ENCODE results near the gene TRIO.

DNA sequence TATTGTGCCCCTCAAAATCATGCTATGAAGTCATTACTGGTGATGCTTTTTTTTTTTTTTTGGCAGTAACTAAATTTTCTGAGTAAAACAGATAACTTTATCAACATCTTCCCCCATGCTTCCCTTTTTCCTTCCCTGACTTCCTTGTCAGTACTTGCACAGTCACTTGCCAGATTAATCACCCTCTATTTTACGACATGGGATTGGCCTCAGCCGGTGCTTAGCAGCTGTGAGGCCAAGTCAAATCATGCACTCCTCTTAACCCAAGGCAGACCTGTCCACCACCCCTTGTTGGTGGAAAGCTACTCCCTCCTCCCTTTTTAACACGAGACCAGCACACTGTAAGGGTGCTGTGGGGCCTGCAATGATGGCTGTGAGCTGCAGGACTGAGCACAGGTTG, 320.5 kb downstream of the TRIO start:
- TF ChIP-seq, protein P1, sequence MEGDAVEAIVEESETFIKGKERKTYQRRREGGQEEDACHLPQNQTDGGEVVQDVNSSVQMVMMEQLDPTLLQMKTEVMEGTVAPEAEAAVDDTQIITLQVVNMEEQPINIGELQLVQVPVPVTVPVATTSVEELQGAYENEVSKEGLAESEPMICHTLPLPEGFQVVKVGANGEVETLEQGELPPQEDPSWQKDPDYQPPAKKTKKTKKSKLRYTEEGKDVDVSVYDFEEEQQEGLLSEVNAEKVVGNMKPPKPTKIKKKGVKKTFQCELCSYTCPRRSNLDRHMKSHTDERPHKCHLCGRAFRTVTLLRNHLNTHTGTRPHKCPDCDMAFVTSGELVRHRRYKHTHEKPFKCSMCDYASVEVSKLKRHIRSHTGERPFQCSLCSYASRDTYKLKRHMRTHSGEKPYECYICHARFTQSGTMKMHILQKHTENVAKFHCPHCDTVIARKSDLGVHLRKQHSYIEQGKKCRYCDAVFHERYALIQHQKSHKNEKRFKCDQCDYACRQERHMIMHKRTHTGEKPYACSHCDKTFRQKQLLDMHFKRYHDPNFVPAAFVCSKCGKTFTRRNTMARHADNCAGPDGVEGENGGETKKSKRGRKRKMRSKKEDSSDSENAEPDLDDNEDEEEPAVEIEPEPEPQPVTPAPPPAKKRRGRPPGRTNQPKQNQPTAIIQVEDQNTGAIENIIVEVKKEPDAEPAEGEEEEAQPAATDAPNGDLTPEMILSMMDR (IDR thresholded peaks at IDR 0.05; ENCODE audit: borderline replicate concordance, extremely low read depth, low read length, poor library complexity, severe bottlenecking): no peak
- TF ChIP-seq EZH2 (IDR thresholded peaks at IDR 0.05; ENCODE audit: borderline replicate concordance, low read depth, low read length, severe bottlenecking): no peak
